Fibroblast of gingiva (primary cell): ENCODE data around the gene PRKN.
"Not testable (repeated sequence)": the region's sequence is repeated elsewhere in the genome, so short reads cannot be mapped to it uniquely, and the experiment has no call there.

ENCODE experiments used
- DNase-seq: peaks from one replicate; pipeline ENCODE4 v3.0.0-alpha.2; 2011; ENCODE audit warnings: low read depth

Gene PRKN

DNA sequence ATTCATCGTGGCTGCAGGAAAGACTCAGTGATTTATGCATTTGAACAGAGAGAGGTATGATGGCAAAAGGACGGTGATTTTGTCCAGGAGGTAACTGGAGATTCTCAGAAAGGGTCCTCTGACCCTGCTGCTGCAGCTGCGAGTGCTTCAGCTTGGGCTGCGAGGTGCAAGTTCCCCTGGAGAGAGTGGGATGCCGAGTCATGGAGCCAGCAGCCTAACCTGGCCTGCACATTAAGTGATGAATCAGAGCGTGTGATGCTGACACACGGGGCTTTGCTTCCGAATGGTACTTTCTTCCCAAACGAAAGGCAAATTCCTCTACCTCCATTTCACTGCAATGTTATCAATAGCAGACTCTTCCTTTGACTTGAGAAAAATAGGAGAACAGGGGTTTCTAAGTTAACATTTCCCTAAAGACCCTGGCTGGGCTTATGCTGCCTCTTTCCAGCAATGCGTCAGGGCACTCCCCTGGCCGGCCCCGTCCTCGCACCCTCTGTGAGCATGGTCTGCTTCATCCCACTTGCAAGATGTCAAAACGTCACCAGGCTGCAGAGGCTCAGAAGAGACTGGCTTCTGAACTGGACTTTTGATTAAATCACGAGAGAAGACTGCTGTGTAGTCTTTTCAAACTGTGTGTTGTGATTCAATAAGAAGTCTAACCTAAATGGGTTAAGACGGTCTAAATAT, 825.7 kb downstream of the PRKN start:
- no peak for DNase-seq

DNA sequence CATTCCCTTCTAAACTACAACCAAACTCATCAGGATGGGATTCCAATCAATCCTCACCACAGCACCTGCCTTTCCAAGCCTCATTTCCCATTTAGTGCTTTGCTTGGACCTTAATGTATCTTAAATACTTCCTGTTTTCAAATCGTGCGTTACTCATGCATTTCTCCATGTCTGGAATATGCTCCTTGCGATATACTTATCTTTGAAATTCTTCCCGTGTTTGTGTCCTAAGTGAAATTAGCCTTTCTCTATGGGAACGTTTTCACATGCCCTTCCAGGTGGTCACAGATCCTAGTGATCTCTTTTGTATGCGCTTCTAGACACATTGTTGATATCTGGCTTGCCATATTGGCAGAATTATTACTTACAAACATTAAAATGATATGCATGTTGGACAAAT, 833.1 kb downstream of the PRKN start:
- DNase-seq, result no peak

DNA sequence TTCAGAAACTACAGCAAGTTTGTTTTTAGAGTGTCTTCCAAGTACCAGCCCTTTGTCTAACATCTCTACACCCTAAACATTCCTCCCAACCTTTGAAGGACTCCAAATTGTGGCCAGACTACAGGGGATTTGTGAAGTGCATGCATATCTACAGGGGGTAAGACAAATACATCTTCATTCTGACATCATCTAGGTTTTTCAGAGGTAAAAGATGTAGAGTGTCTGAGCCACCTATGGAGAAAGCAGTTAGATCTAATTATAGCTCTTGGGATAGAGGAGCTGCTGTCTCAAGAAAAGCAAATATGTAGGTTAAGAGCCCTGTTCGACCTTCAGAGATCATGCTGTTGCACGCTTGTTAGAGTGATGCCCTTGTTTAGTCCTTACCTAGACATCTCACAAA, 836.0 kb downstream of the PRKN start:
- DNase-seq, result no peak

DNA sequence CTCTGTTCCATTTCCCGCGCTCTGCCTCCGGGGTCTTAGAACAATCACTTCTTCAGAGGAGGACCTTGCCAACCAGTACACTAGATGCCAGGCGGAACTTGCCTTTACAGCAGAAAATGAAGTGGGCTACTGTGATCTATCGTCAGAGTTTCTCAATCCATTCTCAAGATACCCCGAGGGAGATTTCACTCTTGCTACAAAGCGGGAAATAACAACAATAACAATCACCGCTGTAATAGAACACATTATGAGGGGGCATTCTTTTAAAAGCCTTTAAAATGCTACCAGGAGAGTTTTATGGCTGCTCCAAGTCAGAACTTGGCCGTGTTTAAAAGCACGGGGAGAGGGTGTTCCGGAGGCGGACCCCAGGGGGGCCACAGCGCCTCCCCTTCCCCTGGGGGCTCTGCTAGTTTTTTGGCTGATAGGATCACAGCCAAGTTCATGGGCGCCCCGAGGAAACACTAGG, 836.7 kb downstream of the PRKN start:
- DNase-seq, result no peak

DNA sequence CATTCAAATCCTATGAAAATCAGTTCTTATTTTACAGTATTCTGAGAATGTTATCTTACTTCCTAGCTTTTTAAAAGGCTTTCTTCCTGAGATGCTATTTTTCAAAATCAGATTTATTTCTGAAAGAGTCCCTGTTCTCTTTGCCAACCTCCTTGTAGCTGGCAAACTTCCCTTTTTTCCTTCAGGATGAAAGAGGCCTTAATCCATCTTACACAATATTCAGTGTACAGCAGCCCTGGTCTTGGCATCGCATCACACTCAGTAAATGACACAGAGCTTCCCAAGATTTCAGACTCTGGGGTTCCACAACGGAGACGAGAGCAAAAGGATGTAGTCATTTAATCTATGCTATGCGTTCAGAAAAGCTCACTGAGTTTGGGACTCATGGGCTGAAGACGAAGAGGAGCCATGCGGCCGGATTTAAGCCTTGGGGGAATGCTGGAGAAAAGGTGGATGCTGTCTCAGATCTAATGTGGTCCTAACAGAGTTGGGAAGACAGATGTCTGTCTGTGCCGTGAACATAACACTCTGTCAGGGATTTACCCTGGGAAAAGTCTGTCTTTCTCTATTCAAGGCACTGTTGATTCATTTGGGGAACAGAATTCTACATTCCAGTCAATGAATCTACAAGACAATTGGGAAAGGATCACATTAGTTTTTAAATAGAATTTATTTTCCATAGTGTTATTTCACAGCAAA, 837.3 kb downstream of the PRKN start:
- no peak for DNase-seq

DNA sequence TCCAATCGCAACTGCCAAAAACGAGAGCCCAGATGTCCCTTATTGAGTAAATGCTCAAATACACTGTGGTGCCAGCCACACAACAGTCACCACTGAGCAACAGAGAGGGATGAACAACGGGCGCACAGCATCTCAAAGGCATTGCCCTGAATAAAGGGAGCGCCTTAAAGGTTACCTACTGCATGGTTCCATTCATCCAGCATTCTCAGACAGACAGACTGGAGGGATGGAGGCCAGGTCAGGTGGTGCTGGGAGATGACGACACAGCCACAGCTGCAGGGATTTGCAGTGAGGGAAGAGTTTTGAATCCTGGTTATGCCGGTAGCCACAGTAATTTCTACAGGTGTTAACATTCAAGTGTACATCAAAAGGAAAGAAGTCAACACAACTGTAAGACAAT, 838.2 kb downstream of the PRKN start:
- DNase-seq, result no peak

DNA sequence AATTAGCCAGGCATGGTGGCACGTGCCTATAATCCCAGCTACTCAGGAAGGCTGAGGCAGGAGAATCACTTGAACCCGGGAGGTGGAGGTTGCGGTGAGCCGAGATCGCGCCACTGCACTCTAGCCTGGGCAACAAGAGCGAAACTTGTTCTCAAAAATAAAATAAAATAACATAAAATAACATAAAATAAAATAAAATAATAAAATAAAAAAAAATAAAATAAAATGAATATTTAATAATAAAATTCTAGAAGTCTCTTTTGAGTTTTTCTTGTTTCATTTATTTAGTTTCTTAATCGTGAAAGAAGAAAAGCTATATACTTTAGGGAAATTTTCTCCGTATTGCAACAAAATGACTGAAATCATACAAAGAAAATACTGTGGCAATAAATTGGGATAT, 841.0 kb downstream of the PRKN start:
- not testable (repeated sequence) for DNase-seq

DNA sequence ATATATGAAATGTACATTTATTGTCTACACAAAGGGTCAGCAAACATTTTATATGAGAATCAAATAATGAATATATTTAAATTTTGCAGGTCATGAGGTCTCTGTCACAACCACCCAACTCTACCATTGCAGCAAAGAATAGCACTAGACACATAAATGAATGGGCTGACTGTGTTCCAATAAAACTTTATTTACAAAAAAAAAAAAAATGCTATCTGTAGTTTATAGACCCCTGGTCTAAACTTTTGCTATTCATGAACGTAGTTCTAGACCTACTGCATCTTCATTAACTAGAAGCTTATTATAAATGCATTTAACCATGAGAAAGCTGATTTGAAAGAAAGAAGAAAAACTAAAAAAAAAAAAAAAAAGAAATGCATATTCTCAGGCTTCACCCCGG, 842.8 kb downstream of the PRKN start:
- no peak for DNase-seq

DNA sequence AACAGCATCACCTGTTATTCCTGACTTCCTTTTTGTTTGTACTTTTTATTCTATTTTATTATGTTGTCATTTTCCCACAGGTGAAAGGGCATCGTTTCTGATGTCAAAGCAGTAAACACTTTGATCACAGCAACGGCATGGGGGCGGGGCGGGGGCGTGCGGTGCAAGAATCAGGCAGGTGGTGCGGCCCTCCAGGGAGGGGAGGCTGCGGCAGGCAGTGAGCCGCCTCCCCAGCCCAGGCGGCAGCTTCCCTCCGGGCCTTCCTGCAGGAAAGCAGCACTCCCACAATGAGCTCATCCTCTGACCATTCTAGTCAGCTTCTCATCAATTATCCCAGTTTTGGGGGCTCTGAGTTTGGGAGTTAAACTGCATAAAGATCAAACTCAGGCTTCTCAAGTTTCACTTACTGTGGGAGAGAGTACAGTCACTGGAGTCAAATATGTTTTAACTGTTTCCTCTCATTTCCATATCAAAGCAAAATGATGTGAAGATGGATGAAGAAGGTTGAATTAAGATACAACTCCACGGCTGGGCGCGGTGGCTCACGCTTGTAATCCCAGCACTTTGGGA, 845.3 kb downstream of the PRKN start:
- DNase-seq, result no peak

DNA sequence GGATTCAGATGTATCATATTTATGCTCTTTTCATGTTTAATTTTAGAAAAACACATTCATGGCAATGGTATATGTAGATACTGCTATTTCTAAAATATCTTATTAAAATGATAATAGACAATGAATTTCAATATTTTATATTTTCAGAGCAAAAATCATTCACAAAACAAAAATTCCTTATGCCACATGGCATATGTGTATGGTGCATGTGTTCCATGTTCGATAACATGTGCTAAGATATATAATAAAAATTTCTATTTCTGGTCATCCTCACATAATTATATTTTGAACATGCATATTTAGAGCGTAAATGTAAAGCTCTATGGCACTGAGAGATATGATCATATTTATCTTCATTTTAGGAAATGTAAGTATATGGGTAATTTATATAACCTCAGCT, 847.5 kb downstream of the PRKN start:
- no peak for DNase-seq

DNA sequence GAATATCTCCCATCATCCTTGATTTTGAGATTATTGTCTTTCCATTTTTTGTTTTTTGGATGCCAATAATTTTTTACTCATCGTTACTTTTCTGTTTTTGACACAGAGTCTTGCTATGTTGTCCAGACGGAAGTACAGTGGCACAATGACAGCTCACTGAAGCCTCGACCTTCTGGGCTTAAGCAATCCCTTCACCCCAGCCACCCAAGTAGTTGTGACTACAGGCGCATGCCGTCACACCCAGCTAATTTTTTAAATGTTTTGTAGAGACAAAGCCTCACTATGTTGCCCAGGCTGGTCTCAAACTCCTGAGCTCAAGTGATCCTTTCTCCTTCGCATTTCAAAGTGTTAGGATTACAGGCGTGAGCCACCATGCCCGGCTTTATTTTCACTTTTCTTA, 851.3 kb downstream of the PRKN start:
- no peak for DNase-seq

DNA sequence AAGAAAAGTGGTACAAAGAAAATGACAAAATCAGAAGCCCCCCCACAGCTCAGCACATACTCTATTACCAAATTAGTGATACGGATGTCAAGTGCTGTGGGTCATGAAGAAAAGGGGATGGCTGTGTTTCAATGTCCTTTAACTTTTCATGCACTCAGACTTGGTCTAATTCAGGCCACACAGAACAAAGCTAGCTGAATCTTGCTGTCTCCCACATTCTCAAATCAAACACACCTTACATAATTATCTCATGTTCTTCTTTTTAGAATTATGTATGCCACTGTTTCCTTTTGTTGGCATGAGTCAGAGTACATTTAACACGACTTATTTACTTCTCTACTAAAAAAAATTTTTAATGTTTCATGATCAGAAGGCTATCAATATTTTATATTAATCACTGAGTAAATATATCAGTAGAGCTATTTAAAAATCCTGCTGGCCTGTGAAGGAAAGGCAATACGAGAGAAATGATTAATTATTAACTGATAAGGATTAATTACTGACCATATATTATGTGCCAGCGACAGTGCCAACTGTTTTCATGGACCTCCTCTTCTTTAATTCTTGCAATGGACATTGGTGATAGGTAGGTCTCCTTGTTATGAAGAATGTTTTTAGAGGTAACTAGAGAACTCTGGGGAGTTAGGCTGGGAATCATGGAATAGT, 857.2 kb downstream of the PRKN start:
- no peak for DNase-seq

DNA sequence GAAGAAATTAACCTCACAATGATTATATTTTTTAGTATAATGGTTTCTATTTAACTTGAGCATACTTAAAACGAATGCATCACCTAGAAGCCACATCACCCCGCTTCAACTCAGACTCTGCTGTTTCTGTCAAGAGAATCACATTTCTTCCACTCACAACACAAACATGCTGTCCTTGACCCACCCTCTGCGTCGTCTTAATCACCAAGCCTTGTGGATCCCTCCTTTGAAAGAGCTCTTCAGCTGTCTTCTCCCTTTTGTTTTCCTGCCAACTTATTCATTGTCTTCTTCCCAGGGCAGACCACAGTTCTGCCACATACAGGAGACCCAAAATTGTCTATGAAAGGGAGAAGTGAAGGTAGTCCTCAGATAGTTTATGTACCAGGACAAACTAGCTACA, 858.1 kb downstream of the PRKN start:
- DNase-seq, result no peak

DNA sequence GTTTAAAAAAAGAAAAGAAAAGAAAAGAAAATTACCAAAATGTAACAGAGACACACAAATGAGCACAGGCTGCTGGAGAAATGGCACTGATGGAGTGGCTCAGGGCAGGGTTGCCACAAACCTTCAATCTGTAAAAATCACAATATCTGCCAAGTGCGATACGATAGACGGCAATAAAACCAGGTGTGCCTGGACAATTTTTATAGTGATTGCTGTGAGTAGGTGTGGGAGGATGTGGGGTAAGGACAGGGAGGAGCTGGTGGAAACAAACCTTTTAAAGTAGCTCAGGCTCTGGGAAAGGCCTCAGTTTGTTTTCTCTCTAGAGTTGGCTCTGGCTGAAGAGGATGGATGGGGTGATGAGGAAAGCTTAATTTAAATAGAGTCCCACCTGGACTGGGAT, 861.0 kb downstream of the PRKN start:
- no peak for DNase-seq

DNA sequence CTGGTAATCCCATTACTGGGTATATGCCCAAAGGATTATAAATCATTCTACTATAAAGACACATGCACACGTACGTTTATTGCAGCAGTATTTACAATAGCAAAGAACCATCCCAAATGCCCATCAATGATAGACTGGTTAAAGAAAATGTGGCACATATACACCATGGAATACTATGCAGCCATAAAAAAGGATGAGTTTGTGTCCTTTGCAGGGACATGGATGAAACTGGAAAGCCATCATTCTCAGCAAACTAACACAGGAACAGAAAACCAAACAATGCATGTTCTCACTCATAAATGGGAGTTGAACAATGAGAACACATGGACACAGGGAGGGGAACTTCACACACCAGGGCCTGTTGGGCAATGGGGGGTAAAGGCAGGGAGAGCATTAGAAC, 866.5 kb downstream of the PRKN start:
- not testable (repeated sequence) for DNase-seq

DNA sequence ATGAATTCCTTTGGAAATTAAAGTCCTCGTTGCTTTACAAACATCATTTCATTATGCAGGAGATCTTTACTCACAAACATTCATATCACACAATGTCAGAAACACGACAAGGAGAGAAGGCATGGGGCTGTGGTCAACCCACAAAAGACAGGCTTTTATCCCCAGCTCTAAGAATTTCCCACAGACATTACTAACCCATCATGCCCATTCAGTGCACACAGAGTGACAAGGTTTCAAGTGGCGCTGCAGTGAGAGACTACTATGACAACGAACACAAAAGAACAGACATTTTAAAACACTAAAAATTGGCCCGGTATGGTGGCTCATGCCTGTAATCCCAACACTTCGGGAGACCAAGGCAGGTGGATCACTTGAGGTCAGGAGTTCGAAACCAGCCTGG, 873.9 kb downstream of the PRKN start:
- DNase-seq, result no peak

DNA sequence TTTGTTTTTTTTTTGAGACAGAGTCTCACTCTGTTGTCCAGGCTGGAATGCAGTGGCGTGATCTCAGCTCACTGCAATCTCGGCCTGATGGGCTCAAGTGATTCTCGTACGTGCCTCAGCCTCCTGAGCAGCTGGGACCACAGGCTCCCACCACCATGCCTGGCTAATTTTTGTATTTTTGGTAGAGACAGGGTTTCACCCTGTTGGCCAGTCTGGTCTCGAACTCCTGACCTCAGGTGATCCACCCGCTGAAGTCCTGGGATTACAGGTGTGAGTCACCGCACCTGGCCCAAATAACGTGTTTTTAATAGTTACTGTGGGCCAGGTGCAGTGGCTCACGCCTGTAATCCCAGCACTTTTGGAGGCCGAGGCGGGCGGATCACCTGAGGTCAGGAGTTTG, 876.1 kb downstream of the PRKN start:
- not testable (repeated sequence) for DNase-seq

DNA sequence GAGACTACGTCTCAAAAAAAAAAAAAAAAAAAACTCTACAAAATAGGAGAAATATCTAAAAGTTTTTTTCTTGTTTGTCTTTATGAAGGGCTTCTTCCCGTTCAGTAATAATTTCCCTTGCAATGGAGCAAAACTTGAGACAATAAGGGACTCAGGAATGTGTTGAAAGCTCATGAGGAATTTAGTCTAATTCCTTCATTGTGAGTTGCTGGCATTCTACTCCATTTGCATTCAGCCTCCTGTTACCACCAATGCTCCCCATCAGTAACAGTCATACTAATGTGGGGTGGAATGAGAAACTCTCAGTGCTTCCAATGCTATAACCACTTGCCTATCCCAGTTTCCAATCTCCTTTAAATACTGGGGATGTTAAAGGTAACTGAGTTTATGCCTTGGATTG, 877.0 kb downstream of the PRKN start:
- no peak for DNase-seq

DNA sequence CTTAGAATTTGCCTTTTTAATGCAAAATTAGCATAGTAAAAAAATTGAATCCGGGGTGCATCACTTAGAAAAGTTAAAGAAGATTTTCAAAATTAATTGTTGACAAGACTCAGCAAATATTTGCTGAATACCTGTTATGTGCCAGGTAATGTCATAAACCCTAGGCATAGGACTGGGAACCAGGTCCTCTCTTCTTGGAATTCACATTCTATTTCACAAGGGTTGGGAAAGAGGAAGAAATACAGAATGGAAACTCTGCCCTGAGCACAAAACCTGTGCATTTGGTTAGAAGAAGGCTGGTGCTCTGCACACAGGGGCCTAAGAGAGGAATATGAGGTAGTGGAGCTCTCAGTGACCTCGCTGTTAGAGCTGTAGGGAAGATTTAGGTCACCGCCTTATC, 879.9 kb downstream of the PRKN start:
- DNase-seq, result no peak

DNA sequence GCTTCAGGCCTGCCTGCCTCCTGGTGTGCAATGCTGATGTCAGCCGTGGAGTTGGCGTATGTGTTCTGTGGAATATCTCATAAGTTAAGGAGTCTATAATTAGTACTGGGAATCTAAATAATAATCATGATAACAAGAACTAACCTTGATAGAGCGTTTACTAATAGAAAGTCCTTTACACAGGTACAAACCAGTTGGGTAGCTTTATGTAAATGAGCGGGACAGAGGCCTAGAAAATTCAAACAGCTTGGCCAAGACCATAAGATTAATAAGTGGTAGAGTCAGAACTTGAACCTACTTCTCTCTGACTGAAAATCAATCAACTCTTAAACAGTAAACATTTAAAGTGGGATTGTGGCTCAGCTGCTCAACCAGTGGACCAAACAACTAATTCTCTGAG, 882.8 kb downstream of the PRKN start:
- DNase-seq, result no peak

DNA sequence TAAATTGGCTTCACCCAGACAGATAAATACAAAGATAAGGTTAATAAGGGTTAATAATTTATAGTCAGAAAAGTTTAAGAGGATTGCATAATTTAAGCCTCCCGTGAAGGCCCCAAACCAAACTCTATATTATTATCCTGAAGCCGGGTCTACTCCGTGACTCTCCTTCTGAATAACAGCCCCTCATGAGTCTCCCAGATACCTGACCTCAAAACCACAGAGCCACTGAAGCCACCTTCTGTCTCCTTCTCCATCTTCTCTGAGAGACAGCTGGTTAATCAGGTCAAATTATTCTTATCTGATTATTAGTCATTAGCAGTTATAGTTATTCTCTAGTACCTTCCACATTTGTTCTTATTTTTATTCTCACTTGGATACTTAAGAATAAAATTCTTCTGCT, 884.5 kb downstream of the PRKN start:
- DNase-seq, result no peak

DNA sequence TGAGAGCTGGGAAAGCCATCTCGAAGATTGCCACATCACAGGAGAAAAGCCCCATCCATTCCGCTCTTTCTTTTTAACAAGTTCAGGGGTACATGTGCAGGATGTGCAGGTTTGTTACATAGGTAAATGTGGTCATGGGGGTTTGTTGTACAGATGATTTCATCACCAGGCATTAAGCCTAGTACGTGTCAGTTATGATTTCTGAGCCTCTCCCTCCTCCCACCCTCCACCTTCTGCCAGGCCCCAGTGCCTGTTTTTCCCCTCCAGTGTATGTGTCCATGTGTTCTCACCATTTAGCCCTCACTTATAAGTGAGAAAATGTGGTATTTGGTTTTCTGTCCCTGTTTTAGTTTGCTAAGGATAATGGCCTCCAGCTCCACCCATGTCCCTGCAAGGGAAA, 887.2 kb downstream of the PRKN start:
- DNase-seq, result no peak
